ENCODE measurements around the gene ABCC3. TPM values are rescaled to one million over a fixed set of nuclear protein-coding genes. Genes with fewer than 3 reads are reported as not detected.

The ABCC3 gene
- total RNA-seq, 1 experiment from 2014 or later = 293 TPM

- intact Hi-C loops (cut with micrococcal nuclease) = no loop called here
- ChIA-PET CTCF (interaction anchor here (0.8 kb wide), 1 partner anchor 12 kb away, joined by 3 read pairs; no protein-coding TSS in a partner anchor), POLR2A (no interaction called here)
- Mint-ChIP-seq H3K9me3 (ENCODE audit: unreplicated experiment) (no peaks in the 10 kb centered on the region), H3K27ac (ENCODE audit: low read depth, unreplicated experiment) (no peak overlapping the region), H3K36me3 (ENCODE audit: insufficient read depth, unreplicated experiment) (no peaks in the 10 kb centered on the region), H3K27me3 (ENCODE audit: insufficient read depth, unreplicated experiment) (no peaks in the 10 kb centered on the region), H3K4me3 (ENCODE audit: unreplicated experiment) (no peak overlapping the region), H3K4me1 (ENCODE audit: insufficient read depth, unreplicated experiment) (peaks cover 18% of the 10 kb centered on the region)
- DNase-seq (ENCODE audit: unreplicated experiment) = no peak
- TF ChIP-seq CTCF (IDR thresholded peaks at IDR 0.05; ENCODE audit: unreplicated experiment) = no peak
- BruUV-seq (replicated peaks) = no TSS peak
Observed at GRCh38 chr17:50615828-50616227, 18.9 kb upstream of the ABCC3 start.

GRCh38 chr17:50618300-50618699, 16.4 kb upstream of the ABCC3 start:
- H3K4me3 Mint-ChIP-seq (ENCODE audit: unreplicated experiment) = no peak overlapping the region
- no peak for TF ChIP-seq CTCF (IDR thresholded peaks at IDR 0.05; ENCODE audit: unreplicated experiment)
- DNase-seq (ENCODE audit: unreplicated experiment) = no peak
- H3K36me3 Mint-ChIP-seq (ENCODE audit: insufficient read depth, unreplicated experiment) = no peaks in the 10 kb centered on the region
- no peaks in the 10 kb centered on the region for H3K9me3 Mint-ChIP-seq (ENCODE audit: unreplicated experiment)
- peaks cover 18% of the 10 kb centered on the region for H3K4me1 Mint-ChIP-seq (ENCODE audit: insufficient read depth, unreplicated experiment)
- intact Hi-C loops (cut with micrococcal nuclease) = no loop called here
- no peaks in the 10 kb centered on the region for H3K27me3 Mint-ChIP-seq (ENCODE audit: insufficient read depth, unreplicated experiment)
- H3K27ac Mint-ChIP-seq (ENCODE audit: low read depth, unreplicated experiment) = no peak overlapping the region
- no TSS peak for BruUV-seq (replicated peaks)
- ChIA-PET POLR2A (interaction anchor here (0.7 to 0.9 kb wide), 2 partner anchors 68 to 86 kb away, joined by 3 read pairs; no protein-coding TSS in a partner anchor), CTCF (interaction anchor here (0.6 to 2.2 kb wide), 4 partner anchors 12 to 135 kb away, joined by 3 to 12 read pairs (median 3); no protein-coding TSS in a partner anchor)

GRCh38 chr17:50618941-50619340, 15.7 kb upstream of the ABCC3 start:
- Mint-ChIP-seq H3K27ac (ENCODE audit: low read depth, unreplicated experiment) (no peak overlapping the region), H3K27me3 (ENCODE audit: insufficient read depth, unreplicated experiment) (no peaks in the 10 kb centered on the region), H3K4me1 (ENCODE audit: insufficient read depth, unreplicated experiment) (peaks cover 18% of the 10 kb centered on the region), H3K9me3 (ENCODE audit: unreplicated experiment) (no peaks in the 10 kb centered on the region), H3K36me3 (ENCODE audit: insufficient read depth, unreplicated experiment) (no peaks in the 10 kb centered on the region), H3K4me3 (ENCODE audit: unreplicated experiment) (no peak overlapping the region)
- CTCF ChIA-PET = interaction anchor here (2.2 kb wide), 1 partner anchor 12 kb away, joined by 12 read pairs; no protein-coding TSS in a partner anchor
- POLR2A ChIA-PET = interaction anchor here (0.7 kb wide), 1 partner anchor 67 kb away, joined by 3 read pairs; no protein-coding TSS in a partner anchor
- intact Hi-C loops (cut with micrococcal nuclease) = no loop called here
- TF ChIP-seq CTCF (IDR thresholded peaks at IDR 0.05; ENCODE audit: unreplicated experiment) = no peak
- no TSS peak for BruUV-seq (replicated peaks)
- DNase-seq (ENCODE audit: unreplicated experiment) = no peak

GRCh38 chr17:50619489-50619888, 15.2 kb upstream of the ABCC3 start:
- H3K4me3 Mint-ChIP-seq (ENCODE audit: unreplicated experiment) = no peak overlapping the region
- CTCF ChIA-PET = interaction anchor here (1.3 to 2.2 kb wide), 2 partner anchors 11 to 76 kb away, joined by 6 to 12 read pairs; no protein-coding TSS in a partner anchor
- H3K4me1 Mint-ChIP-seq (ENCODE audit: insufficient read depth, unreplicated experiment) = peaks cover 18% of the 10 kb centered on the region
- intact Hi-C loops (cut with micrococcal nuclease) = no loop called here
- H3K36me3 Mint-ChIP-seq (ENCODE audit: insufficient read depth, unreplicated experiment) = no peaks in the 10 kb centered on the region
- TF ChIP-seq CTCF (IDR thresholded peaks at IDR 0.05; ENCODE audit: unreplicated experiment) = no peak
- H3K27me3 Mint-ChIP-seq (ENCODE audit: insufficient read depth, unreplicated experiment) = no peaks in the 10 kb centered on the region
- no TSS peak for BruUV-seq (replicated peaks)
- no peak for DNase-seq (ENCODE audit: unreplicated experiment)
- POLR2A ChIA-PET = no interaction called here
- no peaks in the 10 kb centered on the region for H3K9me3 Mint-ChIP-seq (ENCODE audit: unreplicated experiment)
- H3K27ac Mint-ChIP-seq (ENCODE audit: low read depth, unreplicated experiment) = no peak overlapping the region

All from MCF 10A (cell line).